Spleen (tissue), 11 donors: ENCODE measurements around the gene BTBD2. TPM values are rescaled to one million over a fixed set of nuclear protein-coding genes. Genes with fewer than 3 reads are reported as not detected.

Source experiments
- DNase-seq: peaks from one replicate; pipeline ENCODE4 v3.0.0-alpha.2; 2020
- H3K27ac ChIP-seq, 8 donors: fragments of 200-600 bp; sonication (generic) in 7 of 8; 1 replicate in 4 of 8; 2 replicates in 4 of 8; pipeline versions ENCODE4 v1.5.0 to v1.8.0; 2016 to 2021; ENCODE audit warnings: inconsistent platforms in 4 of 8, mild to moderate bottlenecking in 4 of 8, moderate library complexity in 1 of 8
- H3K27me3 ChIP-seq, 7 donors: fragments of 200-600 bp; sonication (generic) in 6 of 7; replicated peaks in 1 of 7; 1 replicate in 4 of 7; 2 replicates in 3 of 7; pipeline versions ENCODE4 v1.5.0 to v1.8.0; 2016 to 2021; ENCODE audit warnings: inconsistent platforms in 3 of 7, mild to moderate bottlenecking in 1 of 7
- H3K36me3 ChIP-seq, 6 donors: fragments of 200-600 bp; sonication (generic) in 5 of 6; 1 replicate in 4 of 6; 2 replicates in 2 of 6; pipeline versions ENCODE4 v1.5.0 to v1.8.0; 2016 to 2021; ENCODE audit warnings: inconsistent platforms in 2 of 6
- H3K4me1 ChIP-seq, 6 donors: fragments of 200-600 bp; sonication (generic) in 5 of 6; 1 replicate in 3 of 6; 2 replicates in 3 of 6; pipeline versions ENCODE4 v1.5.0 to v1.8.0; 2016 to 2021; ENCODE audit warnings: inconsistent platforms in 3 of 6
- H3K4me3 ChIP-seq, 8 donors: fragments of 200-600 bp; sonication (generic) in 7 of 8; 1 replicate in 4 of 8; 2 replicates in 4 of 8; pipeline versions ENCODE4 v1.5.0 to v1.8.0; 2016 to 2021; ENCODE audit warnings: inconsistent platforms in 4 of 8, mild to moderate bottlenecking in 4 of 8, moderate library complexity in 2 of 8
- H3K9me3 ChIP-seq, 8 donors: fragments of 200-600 bp; sonication (generic) in 7 of 8; 1 replicate in 4 of 8; 2 replicates in 4 of 8; pipeline versions ENCODE4 v1.5.0 to v1.8.0; 2016 to 2021; ENCODE audit warnings: inconsistent platforms in 4 of 8
- POLR2A ChIP-seq, 3 donors: fragments of 450-650 bp; IDR thresholded peaks; one replicate each; pipeline ENCODE4 v1.5.1; 2017; ENCODE audit warnings: antibody characterized with exemption in 3 of 3, mild to moderate bottlenecking in 1 of 3
- POLR2AphosphoS5 ChIP-seq, 3 donors: sonication (generic); formaldehyde crosslinking; IDR thresholded peaks; one replicate each; pipeline ENCODE4 v1.5.1; 2017; ENCODE audit warnings: antibody characterized with exemption in 3 of 3
- WGBS, 5 donors: extraction: QIAGEN DNeasy Blood & Tissue Kit in 3 of 5; methylation state at CpG; one replicate each; pipeline versions ENCODE4 v1.1.5 to v1.1.7; 2013 to 2018; 5-methylcytosine and 5-hydroxymethylcytosine counted together
- intact Hi-C: fragments of 100-400 bp; cut with DNase I; formaldehyde crosslinking; loops from one replicate; pipeline ENCODE4 v1.15.0; 2023; ENCODE audit warnings: low total_unique reads
- polyA plus RNA-seq, 3 donors: library from polyadenylated mRNA; stranded (reverse); fragments of 200-250 nt; gene quantifications; one replicate each; pipeline ENCODE4 v1.2.1, GENCODE V29; 2013
- total RNA-seq, 7 donors: library from RNA; depleted of rRNA in 3 of 7; stranded (reverse); fragments of >200 nt in 3 of 7; fragmentation: NEBNext Ultra II Directional in 4 of 7; extraction: Animal tissue kit (Norgen Biotek cat#: 25700) in 4 of 7; gene quantifications; one replicate each; pipeline versions ENCODE4 v1.1.0 to v1.2.1, GENCODE V29; 2016 to 2021
- TF ChIP-seq, protein P1 (sequence below), 11 experiments: fragments of 200-600 bp in 7 of 11; fragments of 450-650 bp in 4 of 11; sonication (generic) in 4 of 11; IDR thresholded peaks in 8 of 11; conservative IDR thresholded peaks in 3 of 11; 1 replicate in 7 of 11; 2 replicates in 4 of 11; pipeline versions ENCODE4 v1.4.0 to v1.8.0; 2016 to 2021; ENCODE audit warnings: antibody characterized with exemption in 11 of 11, inconsistent platforms in 4 of 11, mild to moderate bottlenecking in 1 of 11
- donor health status: healthy with polysubstance abuse.
- donor health status: DM: no; HTN: no; CAD: no; lungs with moderate emphysema.
- donor health status: DM: no; HTN: no; CAD: no.
- donor health status: Bipolar disorder and iron deficiency.
- donor health status: healthy.
- donor health status: DM: no; HTN: no; CAD: no.
- donor health status: DM: yes; HTN: yes; CAD: no.

BTBD2 gene
- total and polyA plus RNA-seq, 10 donors = 29.1 to 77.1 (median 57.1) TPM

DNA sequence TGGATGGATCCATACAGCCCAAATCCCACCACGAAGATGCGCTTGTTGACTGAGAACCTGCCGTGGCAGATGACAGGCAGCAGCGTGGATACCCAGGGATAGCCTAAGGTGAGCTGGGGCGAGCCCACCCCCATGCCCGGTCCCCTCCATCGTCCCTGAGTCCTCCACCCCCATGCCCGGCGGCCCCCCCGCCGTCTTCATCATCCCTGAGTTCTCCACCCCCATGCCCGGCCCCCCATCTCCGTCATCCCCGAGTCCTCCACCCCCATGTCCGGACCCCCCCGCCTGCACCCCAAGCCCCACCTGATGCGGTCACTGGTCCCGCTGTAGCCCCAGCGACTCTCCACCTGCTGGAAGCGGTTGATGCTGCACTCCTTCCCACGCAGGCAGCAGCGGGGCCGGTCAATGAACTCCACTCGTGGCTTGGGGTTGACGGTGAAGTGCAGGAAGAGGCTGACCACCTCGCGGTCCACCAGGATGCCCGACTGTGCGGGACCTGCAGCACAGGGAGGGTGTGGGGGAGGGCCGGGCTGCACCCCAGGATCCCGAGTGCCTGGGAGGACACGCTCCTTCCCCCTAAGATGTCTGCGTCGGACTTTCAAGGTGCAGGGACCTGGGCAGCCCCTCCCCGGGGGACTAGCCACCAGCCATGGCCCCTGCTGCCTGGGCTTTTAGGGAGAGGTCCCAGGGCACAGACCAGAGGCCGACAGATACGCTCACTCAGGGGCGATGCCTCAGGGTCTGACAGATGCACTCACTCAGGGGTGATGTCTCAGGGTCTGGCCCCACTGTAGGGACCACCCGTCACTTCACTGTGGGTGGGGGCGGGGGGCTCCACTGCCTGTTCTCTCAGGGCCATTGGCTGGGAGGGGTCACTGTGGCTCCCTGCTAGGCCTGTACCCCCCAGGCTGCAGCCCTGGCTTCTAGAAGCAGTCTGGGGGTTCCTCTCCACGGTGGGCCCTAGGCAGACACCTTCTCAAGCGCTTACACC is 28.0 kb downstream of the BTBD2 start:
- peak; percentile 71 for DNase-seq
- 82 to 90% (median 87%) methylated on average over 21 to 42 of the region's 42 CpGs for WGBS, 5 donors
- Histone ChIP-seq H3K36me3 (peaks cover 0 to 100% (median 83%) of the 10 kb centered on the region in 6 donors), H3K9me3 (no peaks in the 10 kb centered on the region), H3K4me3 (no peak overlapping the region), H3K27me3 (no peaks in the 10 kb centered on the region), H3K27ac (no peak overlapping the region), H3K4me1 (no peaks in the 10 kb centered on the region)
- intact Hi-C loops = no loop called here
- TF ChIP-seq POLR2AphosphoS5 (IDR thresholded peaks at IDR 0.05) (peak; percentile 31 to 70 (median 41)), POLR2A (IDR thresholded peaks at IDR 0.05) (no peak)
- TF ChIP-seq, protein P1, sequence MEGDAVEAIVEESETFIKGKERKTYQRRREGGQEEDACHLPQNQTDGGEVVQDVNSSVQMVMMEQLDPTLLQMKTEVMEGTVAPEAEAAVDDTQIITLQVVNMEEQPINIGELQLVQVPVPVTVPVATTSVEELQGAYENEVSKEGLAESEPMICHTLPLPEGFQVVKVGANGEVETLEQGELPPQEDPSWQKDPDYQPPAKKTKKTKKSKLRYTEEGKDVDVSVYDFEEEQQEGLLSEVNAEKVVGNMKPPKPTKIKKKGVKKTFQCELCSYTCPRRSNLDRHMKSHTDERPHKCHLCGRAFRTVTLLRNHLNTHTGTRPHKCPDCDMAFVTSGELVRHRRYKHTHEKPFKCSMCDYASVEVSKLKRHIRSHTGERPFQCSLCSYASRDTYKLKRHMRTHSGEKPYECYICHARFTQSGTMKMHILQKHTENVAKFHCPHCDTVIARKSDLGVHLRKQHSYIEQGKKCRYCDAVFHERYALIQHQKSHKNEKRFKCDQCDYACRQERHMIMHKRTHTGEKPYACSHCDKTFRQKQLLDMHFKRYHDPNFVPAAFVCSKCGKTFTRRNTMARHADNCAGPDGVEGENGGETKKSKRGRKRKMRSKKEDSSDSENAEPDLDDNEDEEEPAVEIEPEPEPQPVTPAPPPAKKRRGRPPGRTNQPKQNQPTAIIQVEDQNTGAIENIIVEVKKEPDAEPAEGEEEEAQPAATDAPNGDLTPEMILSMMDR (IDR thresholded peaks at IDR 0.05 in 8 of 11, conservative IDR thresholded peaks at IDR 0.05 in 3 of 11) = no peak

DNA sequence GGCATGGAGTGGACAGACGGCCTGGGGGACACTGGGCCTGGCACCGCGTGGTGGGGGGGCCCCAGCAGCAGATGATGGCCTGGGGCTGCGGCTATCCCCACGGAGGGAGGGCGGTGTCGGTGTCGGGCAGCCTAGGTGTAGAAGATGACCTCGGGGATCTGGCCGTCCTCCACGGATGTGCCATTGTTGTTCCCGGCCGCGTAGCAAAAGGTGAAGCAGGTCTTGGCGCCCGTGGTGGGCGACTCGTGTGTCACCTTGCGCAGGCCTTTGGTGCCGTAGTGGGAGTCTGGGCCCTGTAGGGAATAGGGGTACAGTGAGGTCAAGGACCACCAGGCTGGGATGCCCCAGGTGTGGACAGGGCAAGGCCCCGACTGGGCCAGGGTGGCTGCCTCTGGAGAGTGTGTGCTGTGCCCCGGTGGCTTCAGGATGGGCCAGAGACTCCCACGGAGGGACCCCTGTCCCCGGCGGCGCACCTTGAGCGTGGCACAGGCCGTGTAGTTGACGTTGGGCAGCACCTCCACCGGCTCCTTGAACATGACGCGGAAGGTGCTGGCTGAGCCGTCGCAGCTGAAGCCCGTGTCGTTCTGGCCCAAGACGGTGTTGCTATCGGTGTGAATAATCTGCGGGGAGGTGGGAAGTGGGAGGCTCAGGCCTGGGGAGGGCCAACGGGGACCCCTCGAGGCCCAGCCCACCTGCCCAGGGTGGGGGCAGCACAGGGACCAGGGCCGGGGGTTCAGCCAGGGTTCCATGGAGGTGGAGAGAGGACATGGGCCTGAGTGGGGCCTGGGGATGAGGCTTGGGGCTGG is 29.0 kb downstream of the BTBD2 start:
- Histone ChIP-seq H3K4me1 (no peaks in the 10 kb centered on the region), H3K36me3 (peaks cover 0 to 100% (median 91%) of the 10 kb centered on the region in 6 donors), H3K4me3 (no peak overlapping the region), H3K27ac (no peak overlapping the region), H3K9me3 (no peaks in the 10 kb centered on the region), H3K27me3 (no peaks in the 10 kb centered on the region)
- DNase-seq = no peak
- intact Hi-C loops = no loop called here
- 89 to 95% (median 92%) methylated on average over 38 to 42 of the region's 42 CpGs for WGBS, 5 donors
- TF ChIP-seq POLR2A (IDR thresholded peaks at IDR 0.05) = no peak
- peak in 2 of 3 donors; percentile 36 to 63 for TF ChIP-seq POLR2AphosphoS5 (IDR thresholded peaks at IDR 0.05)

DNA sequence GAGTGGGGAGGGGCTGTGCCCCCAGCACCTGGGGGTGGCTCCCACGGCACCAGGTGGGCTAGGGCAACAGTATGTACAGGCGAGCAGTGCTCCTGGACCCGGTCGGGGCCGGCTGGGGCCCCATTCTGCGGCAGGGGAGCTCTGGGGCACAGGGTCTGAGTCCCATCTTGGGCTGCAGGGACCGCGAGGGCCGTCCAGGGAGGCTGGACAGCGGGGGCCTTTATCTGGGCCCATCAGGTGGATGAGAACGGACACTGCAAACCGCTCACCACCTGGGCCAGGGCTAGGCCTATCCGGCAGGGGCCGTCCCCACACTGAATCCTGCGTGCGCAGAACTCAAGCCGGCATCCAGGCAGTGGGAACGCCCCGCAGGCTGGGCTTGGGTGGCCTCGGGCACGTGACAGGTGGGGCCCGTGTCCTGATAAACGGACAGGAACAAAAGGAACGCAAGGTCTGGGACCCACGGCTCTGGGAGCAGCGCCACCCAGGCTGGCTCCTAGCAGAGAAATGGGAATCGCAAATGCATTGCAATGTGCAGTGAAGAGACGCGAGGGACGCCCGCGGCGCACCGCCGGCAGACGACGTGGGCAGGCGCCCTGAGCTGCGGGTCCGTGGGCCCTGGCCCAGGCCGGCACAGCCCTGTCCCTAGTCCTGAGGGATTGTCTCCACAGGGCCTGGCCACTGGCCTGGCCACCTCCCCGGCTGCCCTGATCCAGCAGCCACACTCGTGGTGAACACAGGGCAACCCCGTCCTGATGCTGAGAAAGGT is 29.7 kb downstream of the BTBD2 start:
- H3K36me3 ChIP-seq = peaks cover 2 to 100% (median 91%) of the 10 kb centered on the region in 6 donors
- no peak overlapping the region for H3K27ac ChIP-seq
- H3K4me1 ChIP-seq = no peaks in the 10 kb centered on the region
- H3K27me3 ChIP-seq = no peaks in the 10 kb centered on the region
- WGBS, 5 donors = 89 to 92% (median 91%) methylated on average over 39 to 44 of the region's 44 CpGs
- no peak overlapping the region for H3K4me3 ChIP-seq
- TF ChIP-seq POLR2A (IDR thresholded peaks at IDR 0.05) (no peak), POLR2AphosphoS5 (IDR thresholded peaks at IDR 0.05) (peak; percentile 7 to 57 (median 20))
- TF ChIP-seq, protein P1 (IDR thresholded peaks at IDR 0.05 in 8 of 11, conservative IDR thresholded peaks at IDR 0.05 in 3 of 11) = no peak
- H3K9me3 ChIP-seq = no peaks in the 10 kb centered on the region
- intact Hi-C loops = no loop called here
- DNase-seq = no peak

DNA sequence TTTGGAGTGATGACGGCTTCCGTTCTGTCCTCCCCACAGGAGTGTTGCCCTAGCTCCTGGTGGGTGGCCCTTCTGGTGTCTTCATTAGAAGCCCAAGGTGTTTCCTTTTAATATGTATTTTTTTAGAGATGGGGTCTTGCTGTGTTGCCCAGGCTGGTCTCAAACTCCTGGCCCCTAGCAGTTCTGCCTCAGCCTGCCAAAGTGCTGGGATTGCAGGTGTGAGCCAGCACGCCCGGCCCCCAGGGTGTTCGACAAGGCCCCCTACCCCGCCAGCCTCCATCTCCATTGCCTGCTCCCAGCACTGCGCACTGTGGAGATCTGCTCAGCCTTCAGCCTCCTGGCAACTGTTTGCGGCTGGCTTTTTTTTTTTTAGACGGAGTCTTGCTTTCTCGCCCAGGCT is 31.2 kb downstream of the BTBD2 start:
- H3K27ac ChIP-seq = no peak overlapping the region
- intact Hi-C loops = no loop called here
- WGBS, 5 donors = 93 to 99% (median 96%) methylated on average over 10 of the region's 10 CpGs
- peaks cover 0 to 8% (median 2%) of the 10 kb centered on the region in 6 donors for H3K4me1 ChIP-seq
- H3K4me3 ChIP-seq = no peak overlapping the region
- DNase-seq = no peak
- H3K27me3 ChIP-seq = no peaks in the 10 kb centered on the region
- TF ChIP-seq POLR2AphosphoS5 (IDR thresholded peaks at IDR 0.05) (no peak), POLR2A (IDR thresholded peaks at IDR 0.05) (no peak)
- TF ChIP-seq, protein P1 (IDR thresholded peaks at IDR 0.05 in 8 of 11, conservative IDR thresholded peaks at IDR 0.05 in 3 of 11) = no peak
- H3K36me3 ChIP-seq = peaks cover 2 to 100% (median 91%) of the 10 kb centered on the region in 6 donors
- H3K9me3 ChIP-seq = no peaks in the 10 kb centered on the region
